GM21576 (cell line): ENCODE data around the gene PCSK7.
"Not testable (repeated sequence)": the region's sequence is repeated elsewhere in the genome, so short reads cannot be mapped to it uniquely, and the experiment has no call there.

Experiments used
- ATAC-seq: cut with Tn5 transposase; IDR thresholded peaks from one replicate; pipeline ENCODE4 v1.9.1; 2021; ENCODE audit warnings: mild to moderate bottlenecking, moderate library complexity; ENCODE audit not compliant: unreplicated experiment

PCSK7 gene

DNA sequence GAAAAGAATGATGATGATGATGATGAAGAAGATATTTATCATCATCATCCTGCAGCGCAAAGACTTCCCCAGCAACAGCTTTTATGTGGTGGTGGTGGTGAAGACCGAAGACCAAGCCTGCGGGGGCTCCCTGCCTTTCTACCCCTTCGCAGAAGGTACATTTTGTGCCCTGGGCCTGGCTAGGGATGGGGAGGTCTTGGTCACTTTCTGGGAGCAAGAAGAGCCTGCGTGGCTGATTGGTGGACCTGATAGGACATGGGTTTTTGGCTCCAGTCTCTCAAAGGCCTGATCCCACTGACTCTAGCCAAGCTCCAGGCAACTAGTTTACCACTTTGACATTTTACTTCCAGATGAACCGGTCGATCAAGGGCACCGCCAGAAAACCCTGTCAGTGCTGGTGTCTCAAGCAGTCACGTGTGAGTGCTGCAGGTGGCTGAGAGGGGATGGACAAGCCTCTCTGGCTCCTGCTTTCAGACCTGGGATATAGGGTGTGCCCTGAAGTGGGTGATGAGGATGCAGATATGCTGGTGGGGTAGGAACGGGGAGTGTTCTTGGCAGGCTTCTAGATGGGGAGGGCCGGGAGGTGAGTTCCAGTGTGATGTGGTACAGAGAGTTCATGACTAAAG lies 48.0 kb downstream of the PCSK7 start:
- ATAC-seq = no peak

GRCh38 chr11:117183178-117183577 lies 48.7 kb downstream of the PCSK7 start:
- ATAC-seq = not testable (repeated sequence)

DNA sequence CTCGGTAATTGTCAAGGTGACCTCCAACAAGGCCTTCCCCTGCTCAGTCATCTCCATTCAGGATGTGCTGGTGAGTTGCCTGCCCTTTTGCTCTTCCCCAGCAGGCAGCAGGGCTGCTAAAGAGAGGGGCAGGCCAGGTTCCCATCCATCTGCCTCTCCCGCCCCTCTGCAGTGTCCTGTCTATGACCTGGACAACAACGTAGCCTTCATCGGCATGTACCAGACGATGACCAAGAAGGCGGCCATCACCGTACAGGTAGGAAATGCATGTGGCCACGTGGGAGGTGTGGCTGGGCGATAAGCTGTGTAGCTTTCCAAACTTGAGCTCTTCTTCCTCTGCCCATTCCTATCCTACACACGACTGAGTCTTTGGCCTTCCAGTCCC lies 49.3 kb downstream of the PCSK7 start:
- ATAC-seq = no peak

- ATAC-seq = no peak
Measured at GRCh38 chr11:117181586-117182550, 50.0 kb downstream of the PCSK7 start.

GRCh38 chr11:117180661-117181585 lies 51.0 kb downstream of the PCSK7 start:
- no peak for ATAC-seq

DNA sequence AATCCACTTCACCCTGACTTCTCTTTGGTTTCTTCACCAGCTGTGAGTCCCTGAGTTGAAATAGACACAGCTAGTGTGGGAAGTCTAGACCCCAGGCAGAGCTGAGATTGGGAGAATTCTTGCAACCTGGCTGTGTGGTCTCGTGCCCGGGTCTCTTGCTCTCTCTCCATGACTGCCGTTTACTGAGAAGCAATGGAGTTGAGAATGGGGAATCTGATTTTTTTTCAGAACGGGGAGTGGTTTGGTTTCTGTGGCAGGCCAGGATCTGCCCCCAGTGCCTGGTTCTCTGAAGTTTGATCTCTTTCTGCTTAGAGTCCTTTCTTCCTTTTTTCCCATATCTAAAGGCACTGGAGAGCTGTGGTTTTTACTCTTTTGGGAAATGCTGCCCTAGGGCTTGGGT lies 51.9 kb downstream of the PCSK7 start:
- no peak for ATAC-seq

DNA sequence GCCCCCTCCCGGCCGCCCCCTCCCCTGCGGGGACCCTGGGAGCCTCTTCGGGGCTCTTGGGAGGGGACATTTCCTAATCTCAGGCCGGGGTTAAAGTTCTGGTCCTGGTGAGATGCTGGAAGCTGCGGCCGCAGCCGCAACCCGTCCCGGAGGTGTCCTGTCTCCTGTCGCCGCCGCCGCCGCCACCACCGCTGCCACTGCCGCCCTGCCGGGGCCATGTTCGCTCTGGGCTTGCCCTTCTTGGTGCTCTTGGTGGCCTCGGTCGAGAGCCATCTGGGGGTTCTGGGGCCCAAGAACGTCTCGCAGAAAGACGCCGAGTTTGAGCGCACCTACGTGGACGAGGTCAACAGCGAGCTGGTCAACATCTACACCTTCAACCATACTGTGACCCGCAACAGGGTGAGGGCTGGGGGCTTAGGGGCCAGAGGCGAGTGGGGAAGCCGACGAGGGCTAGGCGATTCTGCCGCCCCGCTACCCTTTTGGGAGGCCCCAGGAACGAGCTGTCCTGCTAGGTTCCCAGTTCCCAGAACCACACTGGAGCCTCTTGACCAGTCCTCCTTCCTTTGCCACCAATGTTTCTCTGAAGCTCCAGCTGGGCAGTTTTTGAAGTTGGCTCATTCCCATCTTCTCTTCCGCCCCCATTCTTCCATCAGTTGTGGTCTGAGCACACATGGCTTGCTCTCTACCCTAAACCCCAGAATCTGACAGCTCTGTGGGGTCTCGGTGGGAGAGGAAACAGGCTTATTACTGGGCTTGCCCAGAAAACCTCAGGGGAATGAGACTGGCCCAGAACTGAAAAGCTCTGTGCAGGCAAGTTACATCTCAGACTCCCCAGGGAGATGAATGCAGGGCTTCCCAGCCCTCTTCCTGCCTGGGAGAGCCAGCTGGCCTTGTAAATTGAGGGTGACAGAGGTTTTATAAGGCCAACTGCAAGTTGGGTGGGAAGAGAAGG lies 52.5 kb downstream of the PCSK7 start:
- ATAC-seq = peak; percentile 29

- peak; percentile 85 for ATAC-seq
Measured at GRCh38 chr11:117178210-117179034, 53.5 kb downstream of the PCSK7 start, which contains the start of gene SIDT2. TSS of gene SIDT2 (plus strand) at chr11:117178743. CDS start at chr11:117179264, 521 bp downstream.

DNA sequence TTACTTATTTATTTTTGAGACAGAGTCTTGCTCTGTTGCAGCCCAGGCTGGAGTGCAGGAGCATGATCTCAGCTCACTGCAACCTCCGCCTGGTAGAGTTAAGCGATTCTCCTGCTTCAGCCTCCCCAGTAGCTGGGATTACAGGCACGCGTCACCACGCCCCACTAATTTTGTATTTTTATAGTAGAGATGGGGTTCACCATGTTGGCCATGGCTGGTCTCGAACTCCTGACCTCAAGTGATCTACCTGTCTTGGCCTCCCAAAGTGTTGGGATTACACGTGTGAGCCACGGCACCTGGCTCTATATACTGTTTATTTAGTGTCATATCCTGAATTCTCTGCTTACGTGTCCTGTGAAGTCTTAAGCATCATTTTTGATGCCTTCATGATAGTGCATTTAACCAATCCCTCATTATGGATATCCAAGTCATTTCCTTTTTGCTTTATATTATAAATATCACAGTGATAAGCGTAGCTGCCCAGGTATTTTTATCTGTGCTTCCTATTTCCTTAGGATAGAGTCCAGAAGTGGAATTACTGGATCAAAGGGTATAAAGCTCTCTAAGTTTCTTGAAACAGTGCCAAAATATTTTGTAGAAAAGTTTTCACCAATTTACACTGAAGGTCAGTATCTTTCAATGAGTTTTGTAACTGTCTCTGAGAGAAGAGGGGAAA lies 54.2 kb downstream of the PCSK7 start:
- ATAC-seq = no peak

DNA sequence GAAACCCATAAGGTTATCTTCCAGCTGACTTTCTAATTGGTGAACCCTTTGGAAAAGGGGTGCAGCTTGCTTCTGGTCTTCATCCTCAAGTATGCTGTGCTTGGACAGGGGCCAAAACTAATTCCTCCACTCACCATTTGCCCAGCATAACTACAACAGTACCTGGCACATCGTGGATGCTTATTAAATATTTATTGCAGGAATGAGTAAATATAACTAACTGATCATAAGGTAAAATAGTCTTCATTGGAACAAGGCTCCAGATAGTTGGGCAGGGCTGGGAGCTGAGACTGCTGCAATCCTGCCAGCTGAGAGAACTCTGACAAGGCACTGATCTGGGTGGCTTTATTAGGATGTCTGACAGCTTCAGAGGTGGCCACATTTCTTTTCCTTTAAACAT lies 55.7 kb downstream of the PCSK7 start:
- ATAC-seq = no peak

GRCh38 chr11:117175781-117176180 lies 56.1 kb downstream of the PCSK7 start:
- no peak for ATAC-seq

DNA sequence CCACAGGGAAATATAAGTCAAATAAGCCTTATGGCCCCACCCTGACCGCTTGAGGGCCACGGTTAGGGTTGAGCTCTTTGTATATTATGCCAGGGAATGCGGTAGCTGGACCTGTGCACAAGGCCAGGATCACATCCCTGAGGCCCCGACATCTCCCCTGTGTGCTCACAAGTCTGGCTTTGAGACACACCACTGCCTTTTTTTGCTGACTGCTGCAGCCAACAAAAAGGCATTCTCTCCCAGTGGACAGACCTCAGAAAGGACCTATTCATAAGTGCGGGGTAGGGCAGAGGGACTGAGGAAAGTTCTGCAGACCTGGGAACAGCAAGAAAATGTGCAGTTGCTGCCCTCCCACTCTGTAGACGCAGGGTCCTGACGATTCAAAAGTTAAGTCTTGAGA lies 56.8 kb downstream of the PCSK7 start:
- no peak for ATAC-seq

GRCh38 chr11:117172724-117173421 lies 59.0 kb downstream of the PCSK7 start:
- no peak for ATAC-seq

GRCh38 chr11:117171404-117172061 lies 60.3 kb downstream of the PCSK7 start:
- no peak for ATAC-seq

DNA sequence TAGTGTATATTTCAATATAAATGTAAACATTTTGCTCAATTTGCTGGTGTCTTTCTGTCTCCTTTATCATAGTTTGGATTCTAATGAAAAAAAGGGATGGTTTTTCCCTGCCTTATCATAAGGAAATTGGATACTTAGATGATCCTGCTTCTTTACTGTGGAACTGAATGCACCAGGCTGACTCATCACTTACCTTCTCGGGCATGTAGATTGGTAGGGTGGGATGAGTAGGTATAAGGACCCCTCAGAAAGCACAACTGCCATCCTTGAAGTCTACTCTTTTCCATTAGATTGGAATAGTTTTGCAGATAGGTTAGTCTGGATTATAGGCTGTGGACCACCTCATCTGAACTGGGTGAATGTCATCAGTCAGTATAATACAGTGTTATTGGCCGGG lies 60.9 kb downstream of the PCSK7 start:
- no peak for ATAC-seq

GRCh38 chr11:117170210-117170609 lies 61.7 kb downstream of the PCSK7 start:
- no peak for ATAC-seq

GRCh38 chr11:117169736-117170135 lies 62.1 kb downstream of the PCSK7 start:
- ATAC-seq = no peak
